Osteocyte (in vitro differentiated cells): ENCODE data around the gene GAP43. TPM values are rescaled to one million over a fixed set of nuclear protein-coding genes. Genes with fewer than 3 reads are reported as not detected.

Experiments
- DNase-seq: peaks from one replicate; pipeline ENCODE4 v3.0.0; 2021; ENCODE audit warnings: mixed read lengths; ENCODE audit not compliant: unreplicated experiment; ENCODE audit errors: extremely low spot score
- H3K27ac Mint-ChIP-seq: one replicate; pipeline ENCODE4 v1.8.0; 2021; ENCODE audit warnings: mild to moderate bottlenecking, mixed read lengths; ENCODE audit not compliant: unreplicated experiment
- H3K27me3 Mint-ChIP-seq: one replicate; pipeline ENCODE4 v1.8.0; 2021; ENCODE audit warnings: mixed read lengths; ENCODE audit not compliant: unreplicated experiment
- H3K36me3 Mint-ChIP-seq: one replicate; pipeline ENCODE4 v1.8.0; 2021; ENCODE audit warnings: mixed read lengths; ENCODE audit not compliant: unreplicated experiment
- H3K4me1 Mint-ChIP-seq: one replicate; pipeline ENCODE4 v1.8.0; 2021; ENCODE audit warnings: mixed read lengths; ENCODE audit not compliant: unreplicated experiment
- H3K4me3 Mint-ChIP-seq: one replicate; pipeline ENCODE4 v1.8.0; 2021; ENCODE audit warnings: mild to moderate bottlenecking, moderate library complexity, mixed read lengths; ENCODE audit not compliant: unreplicated experiment
- H3K9me3 Mint-ChIP-seq: one replicate; pipeline ENCODE4 v1.8.0; 2021; ENCODE audit warnings: mixed read lengths; ENCODE audit not compliant: unreplicated experiment
- total RNA-seq: library from RNA; stranded (reverse); gene quantifications from 2 replicates; pipeline ENCODE4 v1.2.1, GENCODE V29; 2021
- TF ChIP-seq, protein P1 (sequence below): fragments of 200-600 bp; sonication (generic); IDR thresholded peaks from 2 replicates; pipeline ENCODE4 v1.5.0; 2021; ENCODE audit warnings: antibody characterized with exemption, mild to moderate bottlenecking, moderate library complexity

GAP43 gene
- total RNA-seq, 1 donor from 2014 or later: 3.2 TPM

- no peaks in the 10 kb centered on the region for H3K36me3 Mint-ChIP-seq
- H3K4me3 Mint-ChIP-seq: no peak overlapping the region
- H3K27me3 Mint-ChIP-seq: no peaks in the 10 kb centered on the region
- H3K27ac Mint-ChIP-seq: no peak overlapping the region
- no peak for DNase-seq
- no peaks in the 10 kb centered on the region for H3K9me3 Mint-ChIP-seq
- H3K4me1 Mint-ChIP-seq: peaks cover 16% of the 10 kb centered on the region
- TF ChIP-seq, protein P1, sequence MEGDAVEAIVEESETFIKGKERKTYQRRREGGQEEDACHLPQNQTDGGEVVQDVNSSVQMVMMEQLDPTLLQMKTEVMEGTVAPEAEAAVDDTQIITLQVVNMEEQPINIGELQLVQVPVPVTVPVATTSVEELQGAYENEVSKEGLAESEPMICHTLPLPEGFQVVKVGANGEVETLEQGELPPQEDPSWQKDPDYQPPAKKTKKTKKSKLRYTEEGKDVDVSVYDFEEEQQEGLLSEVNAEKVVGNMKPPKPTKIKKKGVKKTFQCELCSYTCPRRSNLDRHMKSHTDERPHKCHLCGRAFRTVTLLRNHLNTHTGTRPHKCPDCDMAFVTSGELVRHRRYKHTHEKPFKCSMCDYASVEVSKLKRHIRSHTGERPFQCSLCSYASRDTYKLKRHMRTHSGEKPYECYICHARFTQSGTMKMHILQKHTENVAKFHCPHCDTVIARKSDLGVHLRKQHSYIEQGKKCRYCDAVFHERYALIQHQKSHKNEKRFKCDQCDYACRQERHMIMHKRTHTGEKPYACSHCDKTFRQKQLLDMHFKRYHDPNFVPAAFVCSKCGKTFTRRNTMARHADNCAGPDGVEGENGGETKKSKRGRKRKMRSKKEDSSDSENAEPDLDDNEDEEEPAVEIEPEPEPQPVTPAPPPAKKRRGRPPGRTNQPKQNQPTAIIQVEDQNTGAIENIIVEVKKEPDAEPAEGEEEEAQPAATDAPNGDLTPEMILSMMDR: no peak
Measured at GRCh38 chr3:115685097-115685496, 61.8 kb downstream of the GAP43 start.

DNA sequence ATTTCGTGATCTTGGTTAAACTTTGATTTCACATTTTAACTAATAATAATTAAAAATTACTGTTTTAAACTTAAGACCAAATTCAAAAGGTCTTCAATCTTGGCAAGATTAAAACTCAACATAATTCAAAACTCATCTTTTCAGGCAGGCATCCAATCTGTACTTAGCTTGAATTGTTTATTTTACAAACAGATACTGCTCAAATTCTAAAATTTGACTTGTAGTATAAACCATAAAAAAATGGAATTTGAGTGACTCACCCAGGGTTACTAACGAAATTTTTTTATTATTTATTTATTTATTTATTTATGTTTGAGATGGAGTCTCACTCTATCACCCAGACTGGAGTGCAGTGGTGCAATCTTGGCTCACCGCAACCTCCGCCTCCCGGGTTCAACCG, 64.4 kb downstream of the GAP43 start:
- Mint-ChIP-seq H3K27ac (no peak overlapping the region), H3K4me3 (no peak overlapping the region), H3K9me3 (no peaks in the 10 kb centered on the region), H3K36me3 (no peaks in the 10 kb centered on the region), H3K4me1 (peaks cover 16% of the 10 kb centered on the region), H3K27me3 (no peaks in the 10 kb centered on the region)
- TF ChIP-seq, protein P1: no peak
- no peak for DNase-seq

- Mint-ChIP-seq H3K9me3 (no peaks in the 10 kb centered on the region), H3K36me3 (no peaks in the 10 kb centered on the region), H3K4me1 (peaks cover 22% of the 10 kb centered on the region), H3K27me3 (no peaks in the 10 kb centered on the region), H3K4me3 (no peak overlapping the region), H3K27ac (no peak overlapping the region)
- DNase-seq: no peak
- TF ChIP-seq, protein P1: no peak
Measured at GRCh38 chr3:115688418-115688817, 65.1 kb downstream of the GAP43 start.

- no peak overlapping the region for H3K4me3 Mint-ChIP-seq
- H3K9me3 Mint-ChIP-seq: no peaks in the 10 kb centered on the region
- H3K4me1 Mint-ChIP-seq: peaks cover 24% of the 10 kb centered on the region
- DNase-seq: no peak
- TF ChIP-seq, protein P1: no peak
- H3K27me3 Mint-ChIP-seq: no peaks in the 10 kb centered on the region
- no peak overlapping the region for H3K27ac Mint-ChIP-seq
- H3K36me3 Mint-ChIP-seq: no peaks in the 10 kb centered on the region
Measured at GRCh38 chr3:115689928-115690327, 66.6 kb downstream of the GAP43 start.

GRCh38 chr3:115691964-115692363, 68.7 kb downstream of the GAP43 start:
- peaks cover 35% of the 10 kb centered on the region for H3K4me1 Mint-ChIP-seq

More at GRCh38 chr3:115691964-115692363, 68.7 kb downstream of the GAP43 start:
- TF ChIP-seq, protein P1: no peak
- Mint-ChIP-seq H3K27ac (no peak overlapping the region), H3K36me3 (no peaks in the 10 kb centered on the region), H3K4me3 (no peak overlapping the region), H3K9me3 (no peaks in the 10 kb centered on the region), H3K27me3 (no peaks in the 10 kb centered on the region)
- no peak for DNase-seq
